NCI-H128 (cell line): ENCODE data around the gene EPN2.
"Not testable (repeated sequence)": the region's sequence is repeated elsewhere in the genome, so short reads cannot be mapped to it uniquely, and the experiment has no call there.

ENCODE experiments used
- DNase-seq: peaks from one replicate; lab custom pipeline; 2025; ENCODE audit not compliant: unreplicated experiment; lab: John Stamatoyannopoulos, UW

The EPN2 gene

GRCh38 chr17:19237139-19237388 lies at the start of gene EPN2:
Gene EPN2, plus strand, starts transcription at chr17:19237366. Its CDS starts 45,754 bp downstream, at chr17:19283120.
- DNase-seq = not testable (repeated sequence)

- DNase-seq = not testable (repeated sequence)
These were observed 49.0 kb upstream of the EPN2 start for GRCh38 chr17:19187883-19188869.

GRCh38 chr17:19188870-19189708 lies 48.1 kb upstream of the EPN2 start:
- not testable (repeated sequence) for DNase-seq

DNA sequence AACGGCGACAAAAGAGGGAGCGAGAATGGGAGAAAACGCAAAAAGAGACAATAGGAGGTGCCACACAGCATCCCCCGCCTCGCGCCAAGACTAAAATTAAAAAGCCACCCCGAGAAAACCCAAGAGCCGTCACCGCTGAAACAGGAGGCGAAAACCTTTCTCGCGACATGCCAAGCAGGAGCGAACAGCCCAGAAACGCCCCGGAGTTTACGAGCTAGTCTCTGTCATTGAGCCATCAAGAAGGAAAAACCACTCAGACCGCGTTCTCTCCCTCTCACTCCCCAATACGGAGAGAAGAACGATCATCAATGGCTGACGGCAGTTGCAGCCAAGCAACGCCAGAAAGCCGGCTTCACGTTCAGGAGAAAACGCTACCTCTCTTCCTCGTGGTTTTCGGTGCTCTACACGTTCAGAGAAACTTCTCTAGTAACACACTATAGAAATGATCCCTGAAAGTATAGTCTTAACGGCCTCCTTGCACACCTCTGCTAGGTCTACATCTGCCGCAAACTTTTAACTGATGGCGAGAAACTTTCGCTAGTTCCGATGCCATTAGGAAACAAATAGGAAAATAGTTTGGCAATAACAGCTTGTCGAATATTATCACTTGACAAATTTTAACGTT lies 47.3 kb upstream of the EPN2 start:
- not testable (repeated sequence) for DNase-seq

- not testable (repeated sequence) for DNase-seq
These were observed 40.6 kb upstream of the EPN2 start for GRCh38 chr17:19196382-19197204.

DNA sequence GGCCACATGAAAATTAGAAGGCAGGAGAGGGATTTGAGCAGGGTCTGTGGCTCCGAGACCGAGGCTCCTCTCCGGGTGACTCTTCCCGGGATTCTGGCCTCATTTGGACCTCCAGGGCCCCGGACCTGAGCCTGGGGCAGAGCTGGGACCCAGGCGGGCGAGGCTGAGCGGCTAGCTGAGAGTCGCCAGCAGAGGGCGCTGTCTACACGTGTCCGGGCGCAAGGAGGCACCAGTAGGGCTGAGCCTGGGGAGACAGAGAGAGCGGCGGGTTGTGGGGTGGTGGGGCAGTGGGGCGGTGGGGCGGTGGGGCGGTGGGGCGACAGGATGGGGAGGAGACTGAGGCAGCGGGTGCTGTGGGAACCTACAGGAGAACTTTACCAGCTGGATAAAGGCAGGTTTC lies 34.7 kb upstream of the EPN2 start:
- DNase-seq = not testable (repeated sequence)

- not testable (repeated sequence) for DNase-seq
These were observed 33.7 kb upstream of the EPN2 start for GRCh38 chr17:19203429-19203828.

DNA sequence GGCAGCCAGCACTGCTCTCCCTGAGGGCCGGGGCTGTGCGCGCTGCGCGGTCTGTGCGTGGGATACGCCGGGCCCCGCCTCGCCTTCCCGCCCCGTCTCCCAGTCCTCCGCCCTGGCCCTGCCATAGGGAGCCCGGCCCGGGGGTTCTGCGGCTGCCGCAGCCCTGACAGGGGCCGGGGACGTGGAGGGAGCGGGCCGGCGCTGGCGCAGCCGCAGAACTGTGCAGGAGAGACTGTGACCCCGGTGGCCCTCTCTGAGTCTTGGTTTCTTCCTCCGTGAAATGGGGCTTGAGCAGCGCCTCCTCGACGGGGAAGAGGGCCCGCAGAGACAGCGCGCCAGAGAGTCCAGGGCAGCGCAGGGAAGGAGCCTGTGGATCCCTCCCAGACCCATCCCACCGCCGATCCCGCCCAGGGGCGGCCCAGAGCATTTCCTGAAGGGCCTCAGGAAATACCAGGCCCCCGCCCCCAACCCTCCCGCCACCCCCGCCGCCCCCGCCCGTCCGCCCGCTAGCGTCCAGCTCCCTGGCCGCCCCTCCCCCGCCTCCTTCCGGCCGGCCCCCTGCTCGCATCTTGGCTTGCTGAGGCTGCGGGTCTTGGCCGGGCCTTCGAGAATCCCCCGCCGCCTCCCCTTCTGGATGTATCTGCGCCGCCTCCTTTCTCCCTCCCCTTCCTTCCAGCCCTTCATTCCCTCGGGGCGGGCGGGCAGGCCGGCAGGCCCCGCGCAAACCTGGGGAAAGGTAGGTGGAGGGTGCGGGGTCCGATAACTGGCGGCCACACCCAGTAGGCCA lies 21.9 kb upstream of the EPN2 start:
- DNase-seq = not testable (repeated sequence)

DNA sequence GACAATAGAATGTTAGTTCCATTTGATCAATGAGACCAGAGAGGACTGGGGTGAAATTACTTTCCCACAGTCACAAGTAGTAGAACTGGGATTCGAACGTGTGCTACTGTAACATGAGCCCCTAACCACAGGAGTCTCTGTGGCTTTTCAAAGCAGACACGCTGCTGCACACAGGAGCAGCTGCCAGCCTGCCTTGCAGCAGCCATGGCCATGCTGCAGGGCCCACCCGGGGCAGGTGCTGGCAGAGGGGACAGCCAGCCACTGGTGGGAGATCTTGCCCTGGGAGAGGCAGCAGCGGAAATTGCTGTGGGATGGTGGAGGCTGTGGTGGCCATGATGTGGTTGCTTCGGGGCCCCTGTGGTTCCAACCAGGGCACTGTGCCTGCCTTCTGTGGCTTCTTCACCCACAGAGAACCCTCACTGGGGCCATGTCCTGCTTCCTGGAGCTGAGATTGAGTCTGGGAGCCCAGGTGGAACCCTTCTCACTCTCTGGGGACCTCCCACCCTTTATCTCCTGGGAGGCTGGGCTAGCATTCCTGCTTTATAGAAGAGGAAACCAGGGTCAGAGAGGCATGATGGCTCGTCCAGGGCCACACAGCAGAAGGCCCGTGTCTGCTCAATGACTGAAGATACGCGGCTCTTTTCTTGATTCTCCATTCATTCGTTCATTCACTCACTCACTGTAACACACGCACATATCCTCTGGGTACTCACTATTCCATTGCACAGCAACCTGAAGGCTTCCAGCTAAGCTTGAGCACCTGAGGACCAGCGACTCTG lies 20.8 kb upstream of the EPN2 start:
- DNase-seq = not testable (repeated sequence)

DNA sequence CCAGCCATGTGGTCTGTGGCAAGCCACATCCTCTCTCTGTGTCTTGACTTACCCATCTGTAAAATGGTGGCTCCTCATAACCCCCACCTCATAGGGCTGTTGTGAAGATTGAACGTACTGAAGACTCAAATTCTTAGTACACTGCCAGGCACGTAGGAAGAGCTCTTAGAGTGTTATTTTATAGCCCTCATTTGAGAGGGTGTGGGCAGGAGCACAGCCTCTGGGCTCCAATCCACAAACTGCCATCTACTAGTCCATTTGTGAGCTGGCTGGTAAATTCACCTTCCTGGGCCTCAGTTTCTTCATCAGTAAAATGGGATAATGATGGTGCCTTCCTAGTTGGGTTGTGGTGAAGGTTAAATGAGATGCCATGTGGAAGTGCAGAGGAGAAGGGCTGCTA lies 18.3 kb upstream of the EPN2 start:
- not testable (repeated sequence) for DNase-seq

GRCh38 chr17:19219384-19219783 lies 17.8 kb upstream of the EPN2 start:
- not testable (repeated sequence) for DNase-seq

- not testable (repeated sequence) for DNase-seq
These were observed 17.0 kb upstream of the EPN2 start for GRCh38 chr17:19220195-19220594.

GRCh38 chr17:19226610-19227588 lies 10.3 kb upstream of the EPN2 start:
- DNase-seq = not testable (repeated sequence)

DNA sequence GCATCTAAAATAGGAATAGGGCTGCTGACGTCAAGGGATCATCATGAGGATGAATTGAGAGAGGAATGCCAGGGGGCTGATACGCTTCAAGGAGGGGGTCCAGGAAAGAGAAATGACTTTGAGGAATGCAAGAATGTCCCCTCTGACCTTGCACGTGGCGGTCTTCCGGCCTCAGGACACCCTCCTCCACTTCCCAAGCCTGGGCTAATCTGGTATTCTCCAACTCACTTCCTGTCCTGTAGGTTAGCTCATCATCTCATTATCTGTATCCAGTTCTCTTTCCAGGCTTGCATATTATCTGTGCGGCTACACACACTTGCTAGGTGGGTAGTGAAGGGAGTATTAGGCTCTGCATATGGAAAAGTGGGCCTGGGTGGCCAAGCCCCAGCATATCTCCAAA lies 2.5 kb upstream of the EPN2 start:
- DNase-seq = not testable (repeated sequence)

- DNase-seq = not testable (repeated sequence)
These were observed 621 bp upstream of the EPN2 start for GRCh38 chr17:19236351-19237138.

GRCh38 chr17:19237389-19238166 lies 412 bp downstream of the EPN2 start:
- DNase-seq = no peak
